GM21381 (cell line): ENCODE data around the gene PCDHA4.
"Not testable (repeated sequence)": the region's sequence is repeated elsewhere in the genome, so short reads cannot be mapped to it uniquely, and the experiment has no call there.

ENCODE experiments used
- ATAC-seq: cut with Tn5 transposase; IDR thresholded peaks from one replicate; pipeline ENCODE4 v1.9.1; 2021; ENCODE audit warnings: mild to moderate bottlenecking, moderate library complexity; ENCODE audit not compliant: unreplicated experiment

The PCDHA4 gene

DNA sequence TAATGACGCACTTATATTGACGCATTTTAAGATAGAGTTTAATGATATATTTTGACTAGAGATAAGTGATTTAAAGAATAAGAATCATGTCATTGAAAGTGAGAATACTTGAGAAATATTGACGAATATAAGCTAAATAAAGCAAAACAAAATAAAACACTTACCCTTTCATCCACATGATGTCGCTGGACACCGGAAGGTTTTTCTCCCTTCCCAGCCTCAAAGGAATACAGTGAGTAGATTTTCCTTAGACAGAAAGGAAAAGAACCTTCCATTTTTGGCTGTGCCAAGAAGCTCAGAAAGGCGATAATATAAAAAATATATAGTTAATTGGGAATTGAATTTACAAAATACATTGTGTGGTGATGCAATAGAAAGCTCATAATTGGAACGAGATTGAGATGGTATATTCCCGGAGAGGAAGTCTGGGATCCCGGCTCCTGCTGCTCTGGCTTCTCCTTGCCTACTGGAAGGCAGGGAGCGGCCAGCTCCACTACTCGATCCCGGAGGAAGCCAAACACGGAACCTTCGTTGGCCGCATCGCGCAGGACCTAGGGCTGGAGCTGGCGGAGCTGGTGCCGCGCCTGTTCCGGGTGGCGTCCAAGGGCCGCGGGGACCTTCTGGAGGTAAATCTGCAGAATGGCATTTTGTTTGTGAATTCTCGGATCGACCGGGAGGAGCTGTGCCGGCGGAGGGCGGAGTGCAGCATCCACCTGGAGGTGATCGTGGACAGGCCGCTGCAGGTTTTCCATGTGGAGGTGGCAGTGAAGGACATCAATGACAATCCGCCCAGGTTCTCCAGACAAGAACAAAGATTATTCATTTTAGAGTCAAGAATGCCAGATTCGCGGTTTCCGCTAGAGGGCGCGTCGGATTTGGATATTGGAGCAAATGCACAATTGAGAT lies 14.8 kb downstream of the PCDHA4 start, which contains the start of gene PCDHA5:
Gene PCDHA5 (plus strand): TSS at position 239 of the 906 bp plus-strand sequence.
- ATAC-seq, result no peak

GRCh38 chr5:140822281-140822629 lies 15.4 kb downstream of the PCDHA4 start:
- no peak for ATAC-seq

GRCh38 chr5:140822969-140823368 lies 16.1 kb downstream of the PCDHA4 start:
- ATAC-seq, result not testable (repeated sequence)

GRCh38 chr5:140823475-140823874 lies 16.6 kb downstream of the PCDHA4 start:
- no peak for ATAC-seq

GRCh38 chr5:140827704-140828361 lies 21.0 kb downstream of the PCDHA4 start, which contains the start of gene PCDHA6:
Gene PCDHA6, plus strand, starts transcription at chr5:140827960. Its CDS starts 132 bp downstream, at chr5:140828092.
- no peak for ATAC-seq

DNA sequence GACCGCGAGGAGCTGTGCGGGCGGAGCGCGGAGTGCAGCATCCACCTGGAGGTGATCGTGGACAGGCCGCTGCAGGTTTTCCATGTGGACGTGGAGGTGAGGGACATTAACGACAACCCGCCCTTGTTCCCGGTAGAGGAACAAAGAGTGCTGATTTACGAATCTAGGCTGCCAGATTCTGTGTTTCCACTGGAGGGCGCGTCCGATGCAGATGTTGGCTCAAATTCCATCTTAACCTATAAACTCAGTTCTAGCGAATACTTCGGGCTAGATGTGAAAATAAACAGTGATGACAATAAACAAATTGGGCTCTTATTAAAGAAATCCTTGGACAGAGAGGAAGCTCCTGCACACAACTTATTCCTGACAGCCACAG lies 21.5 kb downstream of the PCDHA4 start:
- no peak for ATAC-seq

- not testable (repeated sequence) for ATAC-seq
These were observed 22.9 kb downstream of the PCDHA4 start for GRCh38 chr5:140829511-140830501.

- no peak for ATAC-seq
These were observed 27.1 kb downstream of the PCDHA4 start, which contains the start of gene PCDHA7 for GRCh38 chr5:140833993-140834392. Gene PCDHA7, plus strand, starts transcription at chr5:140834269. Its CDS starts 115 bp downstream, at chr5:140834384.

DNA sequence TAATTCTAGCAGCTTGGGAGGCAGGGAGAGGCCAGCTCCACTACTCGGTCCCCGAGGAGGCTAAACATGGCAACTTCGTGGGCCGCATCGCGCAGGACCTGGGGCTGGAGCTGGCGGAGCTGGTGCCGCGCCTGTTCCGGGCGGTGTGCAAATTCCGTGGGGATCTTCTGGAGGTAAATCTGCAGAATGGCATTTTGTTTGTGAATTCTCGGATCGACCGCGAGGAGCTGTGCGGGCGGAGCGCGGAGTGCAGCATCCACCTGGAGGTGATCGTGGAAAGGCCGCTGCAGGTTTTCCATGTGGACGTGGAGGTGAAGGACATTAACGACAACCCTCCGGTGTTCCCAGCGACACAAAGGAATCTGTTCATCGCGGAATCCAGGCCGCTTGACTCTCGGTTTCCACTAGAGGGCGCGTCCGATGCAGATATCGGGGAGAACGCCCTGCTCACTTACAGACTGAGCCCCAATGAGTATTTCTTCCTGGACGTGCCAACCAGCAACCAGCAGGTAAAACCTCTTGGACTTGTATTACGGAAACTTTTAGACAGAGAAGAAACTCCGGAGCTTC lies 27.7 kb downstream of the PCDHA4 start:
- not testable (repeated sequence) for ATAC-seq

DNA sequence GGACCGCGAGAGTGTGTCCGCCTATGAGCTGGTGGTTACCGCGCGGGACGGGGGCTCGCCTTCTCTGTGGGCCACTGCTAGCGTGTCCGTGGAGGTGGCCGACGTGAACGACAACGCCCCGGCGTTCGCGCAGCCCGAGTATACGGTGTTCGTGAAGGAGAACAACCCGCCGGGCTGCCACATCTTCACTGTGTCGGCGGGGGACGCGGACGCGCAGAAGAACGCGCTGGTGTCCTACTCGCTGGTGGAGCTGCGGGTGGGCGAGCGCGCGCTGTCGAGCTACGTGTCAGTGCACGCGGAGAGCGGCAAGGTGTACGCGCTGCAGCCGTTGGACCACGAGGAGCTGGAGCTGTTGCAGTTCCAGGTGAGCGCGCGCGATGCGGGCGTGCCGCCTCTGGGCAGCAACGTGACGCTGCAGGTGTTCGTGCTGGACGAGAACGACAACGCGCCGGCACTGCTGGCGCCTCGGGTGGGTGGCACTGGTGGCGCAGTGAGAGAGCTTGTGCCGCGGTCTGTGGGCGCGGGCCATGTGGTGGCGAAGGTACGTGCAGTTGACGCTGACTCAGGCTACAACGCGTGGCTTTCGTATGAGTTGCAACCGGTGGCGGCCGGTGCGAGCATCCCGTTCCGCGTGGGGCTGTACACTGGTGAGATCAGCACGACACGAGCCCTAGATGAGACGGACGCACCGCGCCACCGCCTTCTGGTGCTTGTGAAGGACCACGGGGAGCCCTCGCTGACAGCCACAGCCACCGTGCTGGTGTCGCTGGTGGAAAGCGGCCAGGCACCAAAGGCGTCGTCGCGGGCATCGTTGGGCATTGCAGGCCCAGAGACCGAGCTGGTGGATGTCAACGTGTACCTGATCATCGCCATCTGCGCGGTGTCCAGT lies 29.0 kb downstream of the PCDHA4 start:
- ATAC-seq, result no peak

DNA sequence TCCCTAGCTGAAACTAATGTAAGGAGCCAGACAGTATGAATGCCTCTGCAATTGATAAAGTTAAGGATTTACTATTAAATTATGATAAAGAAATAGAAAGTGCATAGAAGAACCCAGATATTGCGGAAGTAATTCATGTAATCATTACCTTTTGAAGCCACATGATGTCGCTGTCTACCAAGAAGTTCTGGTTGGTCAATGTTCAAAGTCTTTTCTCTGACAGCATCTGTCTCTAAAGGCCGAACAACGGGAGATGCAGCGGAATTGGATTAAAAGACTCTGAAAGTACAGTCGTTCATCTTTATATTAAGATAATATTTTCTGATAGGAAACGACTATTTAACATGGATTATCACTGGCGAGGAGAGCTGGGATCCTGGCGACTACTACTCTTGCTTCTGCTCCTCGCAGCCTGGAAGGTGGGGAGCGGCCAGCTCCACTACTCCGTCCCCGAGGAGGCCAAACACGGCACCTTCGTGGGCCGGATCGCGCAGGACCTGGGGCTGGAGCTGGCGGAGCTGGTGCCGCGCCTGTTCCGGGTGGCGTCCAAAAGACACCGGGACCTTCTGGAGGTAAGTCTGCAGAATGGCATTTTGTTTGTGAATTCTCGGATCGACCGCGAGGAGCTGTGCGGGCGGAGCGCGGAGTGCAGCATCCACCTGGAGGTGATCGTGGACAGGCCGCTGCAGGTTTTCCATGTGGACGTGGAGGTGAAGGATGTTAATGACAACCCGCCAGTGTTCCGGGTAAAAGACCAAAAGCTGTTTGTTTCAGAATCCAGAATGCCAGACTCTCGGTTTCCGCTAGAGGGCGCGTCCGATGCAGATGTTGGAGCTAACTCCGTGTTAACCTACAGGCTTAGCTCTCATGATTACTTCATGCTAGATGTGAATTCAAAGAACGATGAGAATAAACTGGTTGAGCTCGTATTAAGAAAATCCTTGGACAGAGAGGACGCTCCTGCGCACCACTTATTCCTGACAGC lies 34.4 kb downstream of the PCDHA4 start, which contains the start of gene PCDHA8:
Gene PCDHA8 (plus strand): TSS at position 210 of the 985 bp plus-strand sequence. CDS start 135 bp downstream, at position 345.
- no peak for ATAC-seq

DNA sequence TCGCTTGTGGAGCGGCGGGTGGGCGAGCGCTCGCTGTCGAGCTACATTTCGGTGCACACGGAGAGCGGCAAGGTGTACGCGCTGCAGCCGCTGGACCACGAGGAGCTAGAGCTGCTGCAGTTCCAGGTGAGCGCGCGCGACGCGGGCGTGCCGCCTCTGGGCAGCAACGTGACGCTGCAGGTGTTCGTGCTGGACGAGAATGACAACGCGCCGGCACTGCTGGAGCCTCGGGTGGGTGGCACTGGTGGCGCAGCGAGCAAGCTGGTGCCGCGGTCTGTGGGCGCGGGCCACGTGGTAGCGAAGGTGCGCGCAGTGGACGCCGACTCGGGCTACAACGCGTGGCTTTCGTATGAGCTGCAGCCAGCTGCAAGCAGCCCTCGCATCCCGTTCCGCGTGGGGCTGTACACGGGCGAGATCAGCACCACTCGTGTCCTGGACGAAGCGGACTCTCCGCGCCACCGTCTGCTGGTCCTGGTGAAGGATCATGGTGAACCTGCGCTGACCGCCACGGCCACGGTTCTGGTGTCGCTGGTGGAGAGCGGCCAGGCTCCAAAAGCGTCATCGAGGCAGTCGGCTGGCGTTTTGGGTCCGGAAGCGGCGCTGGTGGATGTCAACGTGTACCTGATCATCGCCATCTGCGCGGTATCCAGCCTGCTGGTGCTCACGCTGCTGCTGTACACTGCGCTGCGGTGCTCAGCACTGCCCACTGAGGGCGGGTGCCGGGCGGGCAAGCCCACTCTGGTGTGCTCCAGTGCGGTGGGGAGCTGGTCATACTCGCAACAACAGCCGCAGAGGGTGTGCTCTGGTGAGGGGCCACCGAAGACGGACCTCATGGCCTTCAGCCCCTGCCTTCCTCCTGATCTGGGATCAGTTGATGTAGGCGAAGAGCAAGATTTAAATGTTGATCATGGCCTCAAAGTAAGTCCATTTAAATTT lies 36.2 kb downstream of the PCDHA4 start:
- no peak for ATAC-seq

DNA sequence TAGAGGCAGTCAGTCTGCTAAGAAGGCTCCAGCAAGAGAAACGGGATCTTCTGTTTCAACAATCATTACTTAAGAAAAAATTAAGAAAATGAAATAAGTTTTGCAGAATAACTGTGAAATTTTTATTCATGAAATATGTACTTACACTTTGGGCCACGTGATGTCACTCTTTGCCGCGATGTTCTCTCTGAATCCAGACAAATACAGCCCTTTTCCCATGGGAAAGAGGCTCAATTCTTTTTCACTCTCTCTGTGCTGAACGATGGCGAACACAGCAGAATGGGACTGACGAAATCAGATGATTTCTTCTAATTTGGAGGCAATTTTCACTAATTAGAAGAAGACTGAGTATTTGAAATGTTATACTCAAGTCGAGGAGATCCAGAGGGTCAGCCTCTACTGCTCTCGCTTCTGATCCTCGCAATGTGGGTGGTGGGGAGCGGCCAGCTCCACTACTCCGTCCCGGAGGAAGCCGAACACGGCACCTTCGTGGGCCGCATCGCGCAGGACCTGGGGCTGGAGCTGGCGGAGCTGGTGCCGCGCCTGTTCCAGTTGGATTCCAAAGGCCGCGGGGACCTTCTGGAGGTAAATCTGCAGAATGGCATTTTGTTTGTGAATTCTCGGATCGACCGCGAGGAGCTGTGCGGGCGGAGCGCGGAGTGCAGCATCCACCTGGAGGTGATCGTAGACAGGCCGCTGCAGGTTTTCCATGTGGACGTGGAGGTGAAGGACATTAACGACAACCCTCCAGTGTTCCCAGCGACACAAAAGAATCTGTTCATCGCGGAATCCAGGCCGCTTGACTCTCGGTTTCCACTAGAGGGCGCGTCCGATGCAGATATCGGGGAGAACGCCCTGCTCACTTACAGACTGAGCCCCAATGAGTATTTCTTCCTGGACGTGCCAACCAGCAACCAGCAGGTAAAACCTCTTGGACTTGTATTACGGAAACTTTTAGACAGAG lies 41.6 kb downstream of the PCDHA4 start, which contains the start of gene PCDHA9:
Gene PCDHA9 (plus strand): TSS at position 244 of the 964 bp plus-strand sequence. CDS start 114 bp downstream, at position 358.
- not testable (repeated sequence) for ATAC-seq

GRCh38 chr5:140849831-140850634 lies 43.2 kb downstream of the PCDHA4 start:
- not testable (repeated sequence) for ATAC-seq
